NB4 (cell line): ENCODE measurements around the gene LOX.

Experiments used
- DNase-seq: peaks from one replicate; pipeline ENCODE4 v3.0.0; 2010; ENCODE audit warnings: low read depth
- H3K4me3 ChIP-seq: one replicate; pipeline ENCODE4 v1.5.1; 2011; ENCODE audit warnings: mild to moderate bottlenecking, low read depth, low read length, moderate library complexity
- MYC ChIP-seq: IDR thresholded peaks from 2 replicates; pipeline ENCODE4 v1.6.1; 2011; ENCODE audit warnings: low read depth, low read length
- POLR2A ChIP-seq: IDR thresholded peaks from 2 replicates; pipeline ENCODE4 v1.6.1; 2011; ENCODE audit warnings: mild to moderate bottlenecking; ENCODE audit not compliant: insufficient read length; ENCODE audit errors: extremely low read depth
- TF ChIP-seq, protein P1 (sequence below): IDR thresholded peaks from 2 replicates; pipeline ENCODE4 v1.6.1; 2011; ENCODE audit warnings: low read depth, low read length
- TF ChIP-seq, protein P2 (sequence below): IDR thresholded peaks from one replicate; pipeline ENCODE4 v1.5.1; 2012; ENCODE audit warnings: low read depth, low read length

The LOX gene

DNA sequence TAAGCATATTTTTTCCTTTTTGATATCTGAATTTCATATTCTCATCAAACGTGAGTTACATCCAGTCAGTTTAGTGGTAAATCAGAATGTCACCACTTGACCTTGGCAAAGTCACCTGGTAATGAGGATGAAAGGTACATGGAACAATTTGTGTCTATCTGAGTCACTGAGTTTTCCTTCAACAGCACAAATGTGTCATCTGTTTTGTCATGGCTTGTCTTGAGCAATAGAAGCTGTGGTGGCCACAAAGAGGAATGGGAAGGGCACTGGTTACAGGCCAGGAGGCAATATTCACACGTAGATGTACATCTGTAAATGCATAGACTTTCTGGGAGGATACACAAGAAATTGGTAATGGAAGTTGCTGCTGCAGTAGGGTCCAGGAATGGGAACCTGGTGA is 42.9 kb upstream of the LOX start:
- TF ChIP-seq, protein P1, sequence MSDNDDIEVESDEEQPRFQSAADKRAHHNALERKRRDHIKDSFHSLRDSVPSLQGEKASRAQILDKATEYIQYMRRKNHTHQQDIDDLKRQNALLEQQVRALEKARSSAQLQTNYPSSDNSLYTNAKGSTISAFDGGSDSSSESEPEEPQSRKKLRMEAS = no peak
- TF ChIP-seq, protein P2, sequence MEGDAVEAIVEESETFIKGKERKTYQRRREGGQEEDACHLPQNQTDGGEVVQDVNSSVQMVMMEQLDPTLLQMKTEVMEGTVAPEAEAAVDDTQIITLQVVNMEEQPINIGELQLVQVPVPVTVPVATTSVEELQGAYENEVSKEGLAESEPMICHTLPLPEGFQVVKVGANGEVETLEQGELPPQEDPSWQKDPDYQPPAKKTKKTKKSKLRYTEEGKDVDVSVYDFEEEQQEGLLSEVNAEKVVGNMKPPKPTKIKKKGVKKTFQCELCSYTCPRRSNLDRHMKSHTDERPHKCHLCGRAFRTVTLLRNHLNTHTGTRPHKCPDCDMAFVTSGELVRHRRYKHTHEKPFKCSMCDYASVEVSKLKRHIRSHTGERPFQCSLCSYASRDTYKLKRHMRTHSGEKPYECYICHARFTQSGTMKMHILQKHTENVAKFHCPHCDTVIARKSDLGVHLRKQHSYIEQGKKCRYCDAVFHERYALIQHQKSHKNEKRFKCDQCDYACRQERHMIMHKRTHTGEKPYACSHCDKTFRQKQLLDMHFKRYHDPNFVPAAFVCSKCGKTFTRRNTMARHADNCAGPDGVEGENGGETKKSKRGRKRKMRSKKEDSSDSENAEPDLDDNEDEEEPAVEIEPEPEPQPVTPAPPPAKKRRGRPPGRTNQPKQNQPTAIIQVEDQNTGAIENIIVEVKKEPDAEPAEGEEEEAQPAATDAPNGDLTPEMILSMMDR = no peak
- TF ChIP-seq MYC (no peak), POLR2A (no peak)
- no peak overlapping the region for H3K4me3 ChIP-seq
- DNase-seq = peak; percentile 14

DNA sequence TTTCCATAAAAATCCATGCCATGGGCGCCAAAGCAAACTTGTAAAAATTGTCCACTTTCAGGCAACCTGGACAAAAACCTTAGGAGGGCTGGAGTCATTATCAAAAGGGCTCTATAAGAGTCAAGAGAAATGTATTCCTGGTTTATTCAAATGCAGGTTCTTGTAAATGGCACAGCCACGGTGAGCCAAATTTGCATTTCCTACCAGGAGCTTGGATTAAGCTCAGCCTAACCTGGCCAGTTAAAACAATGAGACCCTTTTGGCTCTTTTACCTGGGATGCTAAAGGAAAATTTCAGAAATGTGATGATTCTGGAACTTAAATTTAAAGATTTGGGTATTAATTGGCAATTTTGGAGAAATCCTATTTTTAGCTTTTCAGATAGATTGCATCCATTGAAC is 42.4 kb upstream of the LOX start:
- H3K4me3 ChIP-seq = no peak overlapping the region
- TF ChIP-seq, protein P1 = no peak
- TF ChIP-seq MYC = no peak
- TF ChIP-seq, protein P2 = no peak
- no peak for TF ChIP-seq POLR2A
- no peak for DNase-seq

DNA sequence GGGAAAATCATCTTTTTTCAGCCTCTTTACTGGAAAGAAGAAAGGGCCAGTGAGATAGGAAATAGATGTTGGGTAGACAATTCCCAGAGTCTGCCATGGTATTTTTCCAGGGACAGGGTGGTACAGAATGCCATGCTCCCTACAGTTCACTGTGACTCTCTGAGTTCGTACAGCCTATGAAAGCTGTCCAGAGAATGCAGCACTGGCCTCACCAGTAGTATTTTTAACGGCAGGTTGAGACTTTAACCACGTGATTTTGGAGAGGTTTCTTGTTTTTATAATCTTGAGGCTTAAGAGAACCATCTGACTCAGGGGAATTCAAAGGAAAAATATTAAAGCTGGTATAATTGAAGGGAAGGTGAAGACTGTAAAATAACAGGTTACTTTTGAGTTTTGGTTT is 41.1 kb upstream of the LOX start:
- no peak overlapping the region for H3K4me3 ChIP-seq
- TF ChIP-seq, protein P1 = no peak
- no peak for TF ChIP-seq POLR2A
- DNase-seq = no peak

DNA sequence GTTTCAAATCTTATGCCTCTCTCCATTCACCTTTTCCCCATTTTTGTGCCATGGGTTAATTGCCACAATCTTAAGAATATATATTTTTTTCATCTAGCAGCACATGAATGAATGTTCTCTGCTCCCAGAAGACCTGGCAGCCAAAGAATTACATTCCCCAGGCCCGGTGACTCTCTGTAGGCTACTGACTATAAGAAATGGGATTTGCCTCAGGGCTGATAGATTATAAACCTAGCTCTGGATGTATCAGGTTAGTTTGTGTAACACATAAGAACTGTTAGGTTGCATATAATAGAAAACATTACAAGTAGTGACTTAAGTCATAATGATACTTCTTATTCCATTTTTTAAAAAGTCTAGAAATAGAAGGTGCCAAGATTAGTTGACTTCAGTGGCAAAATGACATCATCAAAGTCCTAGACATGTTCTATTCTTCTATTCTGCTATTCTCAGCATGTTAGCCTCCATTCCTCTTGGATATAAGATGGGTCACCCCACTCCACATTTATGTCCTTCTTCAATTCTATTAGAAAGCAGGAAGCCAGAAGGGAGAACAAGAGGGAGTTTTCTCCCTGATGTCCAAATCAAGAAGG is 40.4 kb upstream of the LOX start:
- no peak for TF ChIP-seq POLR2A
- TF ChIP-seq, protein P2 = no peak
- no peak for TF ChIP-seq MYC
- TF ChIP-seq, protein P1 = no peak

DNA sequence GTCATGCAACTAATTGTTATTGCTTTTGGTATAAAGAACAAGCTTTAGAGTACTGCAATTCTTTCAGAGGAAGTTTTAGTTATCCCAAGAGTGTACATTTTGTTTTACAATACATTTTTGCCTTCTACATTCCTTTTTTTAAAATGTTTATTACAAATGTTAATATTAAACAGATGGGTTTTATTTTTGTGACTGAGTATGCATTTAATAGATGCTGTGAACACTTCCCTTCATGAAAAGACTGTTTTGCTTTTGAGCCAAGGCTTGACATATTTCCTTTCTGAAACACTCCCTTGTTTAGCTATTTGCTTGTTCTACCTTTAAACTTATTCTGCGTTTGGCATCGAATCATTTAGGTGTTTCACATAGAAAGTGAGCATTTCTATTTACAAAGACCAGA is 36.4 kb upstream of the LOX start:
- TF ChIP-seq MYC (no peak), POLR2A (no peak)
- TF ChIP-seq, protein P2 = no peak
- TF ChIP-seq, protein P1 = no peak
- no peak for DNase-seq
- H3K4me3 ChIP-seq = no peak overlapping the region

More for the DNA sequence above, 40.4 kb upstream of the LOX start:
- no peak overlapping the region for H3K4me3 ChIP-seq
- DNase-seq = no peak

DNA sequence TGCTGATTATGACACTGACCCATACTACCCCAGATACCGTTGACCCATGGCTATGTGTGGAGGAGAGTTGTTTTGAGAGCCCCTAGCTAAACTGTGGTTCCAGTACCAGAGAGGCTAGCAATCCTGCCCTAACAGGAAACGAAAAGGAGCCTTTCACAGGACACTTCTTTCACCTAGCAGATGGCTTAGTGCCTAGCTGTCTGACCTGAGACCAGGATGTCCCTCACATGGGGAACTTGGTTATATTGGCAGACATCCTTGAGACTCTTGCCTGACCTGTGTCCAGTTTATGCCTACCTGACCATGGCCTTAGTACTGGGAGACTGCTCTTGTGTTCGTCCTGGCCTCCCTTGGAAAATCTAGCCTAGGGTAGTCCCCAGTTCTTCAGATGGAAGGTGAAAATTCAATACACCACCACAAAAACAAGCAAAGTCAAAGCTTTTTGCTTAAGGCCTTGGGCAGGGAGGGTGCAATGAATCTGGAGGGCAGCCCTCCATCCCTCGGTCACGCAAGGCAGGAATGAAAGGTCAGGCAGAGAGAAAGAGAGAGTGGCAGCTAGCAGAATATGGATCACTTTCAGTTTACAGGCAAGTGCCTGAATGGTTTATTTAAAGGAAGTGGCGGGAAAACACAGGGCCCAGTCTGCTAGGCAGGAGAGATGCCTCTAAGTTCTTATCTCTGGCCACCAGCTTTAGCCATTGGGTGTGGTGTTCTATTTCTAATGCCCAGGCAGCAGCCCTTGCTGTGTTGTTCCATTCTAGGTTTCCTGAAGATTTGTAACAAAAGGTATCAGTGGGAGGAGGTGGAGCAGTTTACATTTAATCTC is 34.9 kb upstream of the LOX start:
- DNase-seq = no peak
- TF ChIP-seq, protein P2 = no peak
- TF ChIP-seq POLR2A = no peak
- no peak for TF ChIP-seq MYC
- TF ChIP-seq, protein P1 = no peak
- H3K4me3 ChIP-seq = no peak overlapping the region
